PC-3 (cell line): ENCODE measurements around the gene SLC8A2. TPM values are rescaled to one million over a fixed set of nuclear protein-coding genes. Genes with fewer than 3 reads are reported as not detected.

Experiments used
- ATAC-seq: fragments of 200-7000 bp; cut with Tn5 transposase; 2 replicates; pipeline ENCODE4 v1.9.1; 2020; ENCODE audit warnings: mild to moderate bottlenecking, moderate library complexity
- BruUV-seq: library from RNA; stranded (reverse); fragments of 400-500 nt; replicated peaks from 2 replicates; lab custom pipeline; 2021; lab: Mats Ljungman, UMichigan
- CTCF ChIA-PET: fragments of 300-600 bp; sonication (Branson Sonifier 250); formaldehyde crosslinking; loops from one replicate; lab custom pipeline; 2022; ENCODE audit warnings: antibody characterized with exemption; lab: Charles Lee
- POLR2A ChIA-PET: fragments of 300-600 bp; sonication (Branson Sonifier 250); formaldehyde crosslinking; loops from one replicate; lab custom pipeline; 2022; ENCODE audit warnings: antibody characterized with exemption; ENCODE audit not compliant: unreplicated experiment; lab: Charles Lee
- DNase-seq: peaks from one replicate; pipeline ENCODE4 v3.0.0-alpha.2; 2015
- H2AFZ ChIP-seq: fragments of 300-600 bp; sonication (generic); 2 replicates; pipeline ENCODE4 v1.6.0; 2016; ENCODE audit warnings: antibody characterized with exemption, low read length
- H3F3A ChIP-seq: fragments of 300-600 bp; sonication (generic); one replicate; pipeline ENCODE4 v1.6.0; 2017; ENCODE audit warnings: antibody characterized with exemption, low read length, control low read depth, mild to moderate bottlenecking; ENCODE audit not compliant: unreplicated experiment
- H3K27ac ChIP-seq: fragments of 300-600 bp; sonication (generic); 2 replicates; pipeline ENCODE4 v1.5.1; 2016; ENCODE audit warnings: mild to moderate bottlenecking, low read length
- H3K27me3 ChIP-seq: fragments of 300-600 bp; sonication (generic); 2 replicates; pipeline ENCODE4 v1.6.1; 2016; ENCODE audit warnings: low read length, mixed read lengths
- H3K36me3 ChIP-seq: fragments of 300-600 bp; sonication (generic); 2 replicates; pipeline ENCODE4 v1.6.1; 2016; ENCODE audit warnings: low read depth, mixed run types, low read length, mixed read lengths
- H3K4me1 ChIP-seq: fragments of 300-600 bp; sonication (generic); 2 replicates; pipeline ENCODE4 v1.5.1; 2016; ENCODE audit warnings: low read length; ENCODE audit not compliant: insufficient read depth
- H3K4me2 ChIP-seq: fragments of 300-600 bp; sonication (generic); 2 replicates; pipeline ENCODE4 v1.6.0; 2016; ENCODE audit warnings: low read length
- H3K4me3 ChIP-seq: fragments of 300-600 bp; sonication (generic); 2 replicates; pipeline ENCODE4 v1.5.1; 2016; ENCODE audit warnings: mild to moderate bottlenecking, low read length, mixed read lengths
- H3K79me2 ChIP-seq: fragments of 300-600 bp; sonication (generic); 2 replicates; pipeline ENCODE4 v1.6.1; 2017; ENCODE audit warnings: low read length, mixed read lengths
- H3K9ac ChIP-seq: fragments of 300-600 bp; sonication (generic); 2 replicates; pipeline ENCODE4 v1.6.0; 2016; ENCODE audit warnings: mild to moderate bottlenecking, low read length
- H3K9me2 ChIP-seq: fragments of 300-600 bp; sonication (generic); replicated peaks from 2 replicates; pipeline ENCODE4 v1.6.1; 2016; ENCODE audit warnings: mixed run types, low read length, mixed read lengths
- H3K9me3 ChIP-seq: fragments of 300-600 bp; sonication (generic); 2 replicates; pipeline ENCODE4 v1.6.1; 2016; ENCODE audit warnings: low read length, mixed read lengths
- H4K20me1 ChIP-seq: fragments of 300-600 bp; sonication (generic); 2 replicates; pipeline ENCODE4 v1.6.1; 2016; ENCODE audit warnings: low read length, mixed read lengths
- CTCF ChIP-seq: fragments of 300-600 bp; sonication (generic); conservative IDR thresholded peaks from 2 replicates; pipeline ENCODE4 v1.5.1; 2017; ENCODE audit warnings: antibody characterized with exemption, low read depth, mild to moderate bottlenecking, low read length
- EZH2 ChIP-seq: fragments of 300-600 bp; sonication (generic); IDR thresholded peaks from one replicate; pipeline ENCODE4 v1.6.1; 2017; ENCODE audit warnings: antibody characterized with exemption, mild to moderate bottlenecking, low read length; ENCODE audit not compliant: unreplicated experiment
- EZH2phosphoT487 ChIP-seq: fragments of 300-600 bp; sonication (generic); IDR thresholded peaks from 2 replicates; pipeline ENCODE4 v1.6.1; 2018; ENCODE audit warnings: mild to moderate bottlenecking, antibody characterized with exemption, low read length, borderline replicate concordance
- intact Hi-C: fragments of 100-400 bp; cut with micrococcal nuclease; formaldehyde crosslinking; loops from 2 replicates; pipeline ENCODE4 v1.9.0; 2023
- total RNA-seq: library from RNA; depleted of rRNA; stranded (reverse); fragments of >200 nt; gene quantifications from 2 replicates; pipeline ENCODE4 v1.2.3, GENCODE V29; 2014

Gene SLC8A2
- total RNA-seq, 1 experiment from 2014 or later, result 0.33 TPM

GRCh38 chr19:47419789-47420188, 51.9 kb downstream of the SLC8A2 start:
- H3K4me2 ChIP-seq, result no peak overlapping the region
- H3K27ac ChIP-seq, result no peak overlapping the region
- no TSS peak for BruUV-seq
- H2AFZ ChIP-seq, result no peak overlapping the region
- intact Hi-C loops, result no loop called here
- H3K36me3 ChIP-seq, result no peaks in the 10 kb centered on the region
- H3K4me3 ChIP-seq, result no peak overlapping the region
- peaks cover 60% of the 10 kb centered on the region for H3K27me3 ChIP-seq
- no peaks in the 10 kb centered on the region for H3F3A ChIP-seq
- DNase-seq, result no peak
- H3K9me2 ChIP-seq, result no peaks in the 10 kb centered on the region
- no peak overlapping the region for H3K9ac ChIP-seq
- H3K79me2 ChIP-seq, result no peaks in the 10 kb centered on the region
- no peak for TF ChIP-seq EZH2phosphoT487
- ChIA-PET CTCF (no interaction called here), POLR2A (no interaction called here)
- H3K4me1 ChIP-seq, result no peaks in the 10 kb centered on the region
- no peaks in the 10 kb centered on the region for H4K20me1 ChIP-seq
- H3K9me3 ChIP-seq, result no peaks in the 10 kb centered on the region
- no peak for ATAC-seq

- peaks cover 60% of the 10 kb centered on the region for H3K27me3 ChIP-seq
- BruUV-seq, result no TSS peak
- TF ChIP-seq CTCF, result no peak
- TF ChIP-seq EZH2phosphoT487, result no peak
- TF ChIP-seq EZH2, result no peak
- H3K4me2 ChIP-seq, result no peak within 1 kb of the TSS
- intact Hi-C loops, result no loop called here
- ATAC-seq (peak; percentile 21; the same call in 1 of the 2 replicates), DNase-seq (no peak)
- H3K4me3 ChIP-seq, result no peak within 1 kb of the TSS
- H3K79me2 ChIP-seq, result no peaks in the 10 kb centered on the region
- no peaks in the 10 kb centered on the region for H3K4me1 ChIP-seq
- no peak within 1 kb of the TSS for H3K27ac ChIP-seq
- no peaks in the 10 kb centered on the region for H3K9me3 ChIP-seq
- no peaks in the 10 kb centered on the region for H3K36me3 ChIP-seq
- H2AFZ ChIP-seq, result no peak within 1 kb of the TSS
- H4K20me1 ChIP-seq, result no peaks in the 10 kb centered on the region
- ChIA-PET POLR2A (no interaction called here), CTCF (no interaction called here)
- no peak within 1 kb of the TSS for H3K9ac ChIP-seq
- H3F3A ChIP-seq, result no peaks in the 10 kb centered on the region
- H3K9me2 ChIP-seq, result no peaks in the 10 kb centered on the region
These were observed 52.5 kb downstream of the SLC8A2 start, which contains the start of gene MEIS3 for GRCh38 chr19:47419030-47419783. TSS of gene MEIS3 (minus strand) at chr19:47419527. CDS start at chr19:47419081, 446 bp downstream.

- POLR2A ChIA-PET, result no interaction called here
- Histone ChIP-seq H3K4me2 (no peak overlapping the region), H3K27me3 (peaks cover 56% of the 10 kb centered on the region), H3K27ac (no peak overlapping the region), H3K36me3 (no peaks in the 10 kb centered on the region), H2AFZ (no peak overlapping the region), H3K9ac (no peak overlapping the region), H4K20me1 (no peaks in the 10 kb centered on the region), H3K4me1 (no peaks in the 10 kb centered on the region), H3K4me3 (no peak overlapping the region), H3K9me3 (no peaks in the 10 kb centered on the region), H3F3A (no peaks in the 10 kb centered on the region), H3K79me2 (no peaks in the 10 kb centered on the region), H3K9me2 (no peaks in the 10 kb centered on the region)
- TF ChIP-seq EZH2phosphoT487 (no peak), EZH2 (no peak), CTCF (no peak)
- CTCF ChIA-PET, result no interaction called here
- intact Hi-C loops, result no loop called here
- ATAC-seq (no peak), DNase-seq (no peak)
- BruUV-seq, result no TSS peak
These were observed 53.0 kb downstream of the SLC8A2 start for GRCh38 chr19:47418692-47419029.
